RCC 7860 (cell line): Measurements from ENCODE around the gene CLDN15.
"Not testable (repeated sequence)": the region's sequence is repeated elsewhere in the genome, so short reads cannot be mapped to it uniquely, and the experiment has no call there.

Source experiments
- DNase-seq: peaks from one replicate; pipeline ENCODE4 v3.0.0-alpha.2; 2015; ENCODE audit warnings: low spot score
- FAIRE-seq: peaks from 2 replicates; lab custom pipeline; 2012; peaks lifted over from hg19 to GRCh38; lab: Jason Lieb, UNC

Gene CLDN15

DNA sequence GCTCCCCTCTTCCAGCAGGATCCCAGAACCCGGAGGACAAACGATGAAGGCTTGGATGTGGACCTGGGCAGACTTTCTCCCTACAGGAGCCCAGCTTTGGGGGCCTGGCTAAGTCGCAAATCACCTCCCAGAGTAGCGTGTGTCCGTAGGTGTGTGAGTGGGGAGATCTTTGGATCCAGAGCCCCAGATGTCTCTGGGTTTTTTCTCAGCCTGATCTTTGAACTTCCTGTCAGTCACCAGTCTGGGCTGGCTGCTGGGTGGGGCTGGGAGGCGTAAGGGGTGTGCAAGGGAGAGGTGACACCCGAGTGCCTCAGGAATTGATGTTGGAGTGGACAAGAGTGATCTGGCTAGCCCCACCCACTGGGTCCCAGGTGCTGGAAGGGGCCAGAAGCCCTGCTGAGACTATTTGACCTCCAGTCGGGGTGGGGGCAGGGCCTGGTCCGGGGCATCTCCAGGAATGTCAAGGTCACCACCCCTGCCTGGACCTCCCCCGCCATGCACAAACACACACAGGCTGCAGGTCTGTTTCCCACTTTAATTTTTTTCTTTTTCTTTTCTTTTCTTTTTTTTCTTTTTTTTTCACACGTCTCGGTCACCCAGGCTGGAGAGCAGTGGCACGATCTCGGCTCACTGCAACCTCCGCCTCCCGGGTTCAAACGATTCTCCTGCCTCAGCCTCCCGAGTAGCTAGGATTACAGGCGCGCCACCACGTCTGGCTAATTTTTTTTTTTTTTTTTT lies 36.6 kb downstream of the CLDN15 start, which contains the start of gene MOGAT3:
MOGAT3 (minus strand) TSS at position 175 of the 738 bp plus-strand sequence. CDS start 182 bp downstream, outside the sequence.
- DNase-seq = no peak
- FAIRE-seq = no peak

DNA sequence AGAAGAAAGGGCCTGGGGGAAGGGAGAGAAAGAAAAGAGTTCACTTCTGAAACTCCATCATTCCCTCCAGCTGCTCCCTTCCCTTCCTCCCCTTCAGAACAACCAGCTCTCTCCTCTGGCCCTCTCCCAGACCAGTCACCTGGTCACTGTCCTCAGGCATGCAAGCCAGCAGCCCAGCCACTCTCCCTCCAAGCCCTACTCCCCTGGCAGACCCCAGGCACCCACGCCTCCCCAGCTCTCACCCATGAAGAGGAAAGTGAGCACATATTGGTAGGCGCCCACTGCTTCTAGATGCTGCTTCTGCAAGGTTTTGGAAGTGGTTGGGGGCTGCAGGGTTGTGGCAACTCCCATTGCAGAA lies 37.1 kb downstream of the CLDN15 start:
- FAIRE-seq = no peak
- no peak for DNase-seq

DNA sequence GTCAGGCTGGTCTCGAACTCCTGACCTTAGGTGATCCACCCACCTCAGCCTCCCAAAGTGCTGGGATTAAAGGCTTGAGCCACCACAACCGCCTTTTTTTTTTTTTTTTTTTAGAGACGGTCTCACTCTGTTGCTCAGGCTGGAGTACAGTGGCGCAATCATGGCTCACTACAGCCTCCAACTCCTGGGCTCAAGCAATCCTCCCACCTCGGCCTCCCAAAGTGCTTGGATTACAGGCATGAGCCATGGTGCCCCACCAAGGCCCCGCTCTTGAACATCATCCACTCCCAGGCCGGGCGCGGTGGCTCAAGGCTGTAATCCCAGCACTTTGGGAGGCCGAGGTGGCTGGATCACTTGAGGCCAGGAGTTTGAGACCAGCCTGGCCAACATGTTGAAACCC lies 38.1 kb downstream of the CLDN15 start:
- not testable (repeated sequence) for FAIRE-seq, DNase-seq

DNA sequence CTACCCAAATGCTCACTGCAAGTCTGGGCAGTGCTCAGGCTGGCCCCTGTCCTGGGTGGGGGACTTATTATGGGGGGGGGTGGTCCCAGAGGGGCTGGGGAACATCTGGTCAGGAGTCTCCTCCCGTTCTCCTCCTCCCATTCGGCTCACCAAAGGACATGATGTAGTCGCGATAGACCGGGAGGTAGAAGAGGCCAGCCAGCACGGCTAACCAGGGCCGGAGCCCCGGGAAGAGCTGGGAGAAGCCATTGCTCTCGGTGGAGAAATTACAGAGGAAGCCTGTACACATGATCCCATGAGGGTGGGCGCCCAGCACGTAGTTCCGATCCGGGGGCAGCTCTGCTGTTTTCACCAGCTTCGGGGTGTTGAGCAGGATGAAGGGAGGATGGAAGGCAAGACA lies 39.1 kb downstream of the CLDN15 start:
- FAIRE-seq (no peak), DNase-seq (no peak)

DNA sequence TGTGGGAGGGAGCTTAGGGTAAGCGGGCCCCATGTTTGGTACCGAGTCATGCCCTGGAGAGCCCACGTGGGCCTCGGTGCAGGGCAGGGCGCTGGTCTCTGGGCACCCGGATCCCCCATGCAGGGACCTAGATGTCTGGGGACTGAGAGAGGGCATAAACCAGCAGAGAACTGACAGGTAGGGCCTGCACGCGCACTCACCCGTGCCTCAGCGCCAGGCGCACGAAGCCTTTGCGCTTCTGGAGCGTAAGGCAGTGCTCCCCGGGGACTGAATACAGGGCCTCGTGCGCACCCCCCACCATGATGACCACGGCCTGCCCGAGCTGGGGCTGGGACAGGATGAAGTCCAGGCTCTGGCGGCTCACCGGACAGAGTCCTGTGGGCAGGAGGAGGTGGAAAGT lies 39.6 kb downstream of the CLDN15 start:
- FAIRE-seq (no peak), DNase-seq (no peak)

DNA sequence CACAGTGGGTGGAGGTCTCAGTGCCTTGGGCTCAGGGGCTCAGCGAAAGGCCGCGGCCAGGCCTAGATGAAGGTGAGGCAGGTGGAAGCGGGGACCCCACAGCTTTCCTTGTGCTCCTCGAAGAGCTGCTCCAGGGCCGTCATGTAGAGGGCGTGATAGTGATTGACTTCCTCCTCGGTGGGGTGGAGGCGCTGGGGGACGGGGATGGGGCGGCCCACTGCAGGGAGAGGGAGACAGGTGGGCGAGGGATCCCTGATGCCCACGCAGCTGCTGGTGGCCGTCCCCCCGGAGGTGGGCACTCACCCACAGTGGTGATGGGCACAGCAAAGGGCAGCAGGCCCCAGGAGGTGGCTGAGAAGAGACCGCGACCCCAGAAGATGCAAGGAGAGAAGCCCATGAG lies 41.7 kb downstream of the CLDN15 start:
- FAIRE-seq (no peak), DNase-seq (no peak)

DNA sequence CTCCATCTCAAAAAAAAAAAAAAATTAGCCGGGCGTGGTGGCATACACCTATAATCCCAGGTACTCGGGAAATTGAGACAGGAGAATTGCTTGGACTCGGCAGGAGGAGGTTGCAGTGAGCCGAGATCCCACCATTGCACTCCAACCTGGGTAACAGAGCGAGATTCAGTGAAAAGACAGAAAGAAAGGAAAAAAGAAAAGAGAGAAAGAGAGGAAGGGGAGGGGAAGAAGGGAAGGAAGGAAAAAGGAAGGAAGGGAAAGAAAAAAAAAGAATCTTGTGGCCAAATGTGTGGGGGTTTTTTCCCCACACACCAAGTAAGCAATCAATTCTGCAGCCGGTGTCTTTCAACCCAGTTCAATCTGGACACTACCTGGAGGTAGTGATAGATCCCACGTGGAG lies 48.5 kb downstream of the CLDN15 start:
- no peak for FAIRE-seq
- DNase-seq = no peak

DNA sequence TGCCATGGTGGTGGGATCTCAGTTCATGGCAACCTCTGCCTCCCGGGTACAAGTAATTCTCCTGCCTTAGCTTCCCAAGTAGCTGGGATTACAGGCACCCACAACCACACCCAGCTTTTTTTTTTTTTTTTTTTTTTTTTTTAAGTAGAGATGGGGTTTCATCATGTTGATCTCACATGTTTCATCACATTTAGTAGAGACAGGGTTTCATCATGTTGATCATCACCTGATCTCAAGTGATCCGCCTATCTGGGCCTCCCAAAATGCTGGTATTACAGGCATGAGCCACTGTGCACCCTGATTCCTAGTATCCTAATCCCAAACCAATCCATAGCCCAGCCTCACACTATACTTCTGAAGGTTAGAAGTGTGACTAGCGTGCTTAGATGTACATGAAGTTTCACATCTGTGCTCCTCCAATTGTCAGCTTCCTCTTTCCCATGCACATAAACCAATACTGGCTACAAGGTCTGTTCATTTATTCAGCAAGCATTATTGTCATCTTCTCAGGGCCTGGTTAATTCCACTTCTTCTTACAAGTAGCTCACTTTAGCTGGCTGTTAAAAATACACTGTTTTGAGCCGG lies 50.7 kb downstream of the CLDN15 start:
- no peak for DNase-seq
- no peak for FAIRE-seq

DNA sequence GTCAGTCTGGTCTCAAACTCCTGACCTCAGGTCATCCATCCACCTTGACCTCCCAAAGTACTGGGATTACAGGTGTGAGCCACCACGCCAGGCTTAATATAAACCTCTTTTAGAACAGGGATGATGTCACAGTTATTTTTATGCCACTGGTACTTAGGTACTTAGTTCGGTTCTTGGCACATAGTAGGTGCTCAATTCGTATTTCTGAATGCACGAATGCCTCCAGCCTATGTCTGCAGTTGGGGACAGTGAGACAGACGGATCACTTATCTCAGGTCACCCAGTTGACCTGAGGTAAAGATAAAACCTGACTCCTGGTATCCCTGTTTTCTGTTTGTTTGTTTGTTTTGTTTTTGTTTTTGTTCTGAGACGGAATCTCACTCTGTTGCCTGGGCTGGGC lies 51.4 kb downstream of the CLDN15 start:
- no peak for DNase-seq

DNA sequence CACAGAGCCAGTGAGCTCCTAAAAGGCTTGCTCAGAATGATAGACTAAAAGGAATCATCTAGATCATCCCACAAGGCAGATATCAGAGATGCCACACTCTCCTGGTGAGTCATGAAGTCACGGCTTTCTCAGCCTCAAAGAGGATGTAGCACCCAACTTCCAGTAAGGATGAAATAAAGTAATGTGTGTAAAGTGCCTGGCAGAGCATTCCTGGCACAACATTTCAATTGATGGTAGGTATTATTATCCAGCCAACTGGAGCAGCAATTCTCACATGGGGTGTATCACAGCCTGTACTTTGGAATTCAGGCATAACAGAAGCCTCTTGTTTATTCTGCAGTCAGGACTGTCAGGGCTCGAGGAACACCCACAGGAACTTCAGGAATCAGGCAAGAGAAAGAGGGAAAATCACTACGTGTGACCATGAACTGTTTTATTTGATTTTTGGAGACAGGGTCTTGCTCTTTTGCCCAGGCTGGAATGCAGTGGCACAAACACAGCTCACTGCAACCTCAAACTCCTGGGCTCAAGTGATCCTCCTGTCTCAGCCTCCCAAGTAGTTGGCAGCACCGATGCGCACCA lies 52.3 kb downstream of the CLDN15 start:
- FAIRE-seq (peak; percentile 72), DNase-seq (peak; percentile 77)

More for the DNA sequence above, 51.4 kb downstream of the CLDN15 start:
- no peak for FAIRE-seq
